GM20431 (cell line): ENCODE results near the gene SLC6A6.

Experiments used
- in situ Hi-C: fragments of 300-500 bp; cut with MseI, MboI; formaldehyde crosslinking; loops from one replicate; pipeline ENCODE4 v1.15.0; 2020; ENCODE audit warnings: low sequenced_read_pairs; ENCODE audit not compliant: unreplicated experiment

SLC6A6 gene

GRCh38 chr3:14525685-14526631, 123.6 kb downstream of the SLC6A6 start:
- in situ Hi-C loops = no loop called here

GRCh38 chr3:14528081-14528480, 125.7 kb downstream of the SLC6A6 start:
- in situ Hi-C loops = no loop called here

- in situ Hi-C loops = no loop called here
Observed at GRCh38 chr3:14531856-14532395, 129.5 kb downstream of the SLC6A6 start.

- in situ Hi-C loops = no loop called here
Observed at GRCh38 chr3:14532691-14533456, 130.5 kb downstream of the SLC6A6 start.

DNA sequence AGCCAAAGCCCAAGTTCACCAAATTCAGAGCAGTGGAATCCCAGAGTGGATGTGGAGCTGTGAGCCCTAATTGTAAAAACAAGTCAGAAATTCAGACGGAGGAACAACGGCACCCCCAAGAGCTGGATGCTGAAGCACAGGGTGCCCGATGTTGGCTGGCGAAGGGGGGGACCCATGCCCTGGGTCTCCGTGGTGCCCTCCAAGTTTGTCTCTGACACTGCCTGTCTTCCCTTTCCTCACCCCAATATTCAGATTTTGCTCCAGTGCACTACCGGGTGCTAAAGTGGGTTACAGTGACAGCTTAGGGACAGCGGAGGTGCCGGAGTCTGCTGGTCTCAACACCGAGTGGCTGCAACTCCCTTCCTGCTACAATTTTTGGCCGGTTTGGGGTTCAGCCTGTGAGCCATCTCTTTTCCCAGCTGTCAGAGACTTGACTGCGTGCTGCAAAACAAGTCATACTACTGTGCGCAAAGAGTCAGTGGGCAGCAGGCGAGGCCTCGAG, 131.1 kb downstream of the SLC6A6 start:
- in situ Hi-C loops = no loop called here

DNA sequence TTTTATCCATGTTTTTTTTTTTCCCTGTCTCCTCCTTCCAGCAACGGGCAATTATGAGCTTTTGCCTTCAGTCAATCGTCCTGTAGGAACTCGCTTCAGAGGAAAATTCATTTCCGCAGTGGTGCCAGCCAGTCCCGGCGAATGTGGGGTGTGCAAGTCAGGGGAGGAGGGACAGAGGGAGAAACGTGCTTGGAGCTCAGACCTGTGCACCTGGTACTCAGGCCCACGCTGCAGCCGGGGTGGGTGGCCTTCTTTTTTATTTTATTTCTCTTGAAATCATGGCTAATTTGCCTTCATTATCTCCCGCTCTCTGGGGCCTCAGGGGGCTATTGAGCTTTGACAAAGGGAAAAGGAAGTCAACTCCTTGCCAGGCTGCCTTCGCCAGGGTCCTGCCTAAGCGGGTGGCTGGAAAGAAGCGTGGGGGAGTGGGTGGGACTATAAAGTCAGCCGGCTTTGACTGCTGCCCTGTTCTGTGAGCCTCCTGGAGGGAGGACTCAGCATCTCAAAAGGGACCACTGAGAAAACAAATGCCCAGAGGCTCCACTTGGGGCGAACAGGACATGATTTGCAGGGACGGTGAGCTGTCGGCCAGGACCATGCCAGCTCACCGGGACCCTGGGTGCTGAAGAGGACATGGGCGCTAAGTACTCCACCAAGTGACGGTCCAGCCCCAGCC, 132.2 kb downstream of the SLC6A6 start:
- in situ Hi-C loops = no loop called here

DNA sequence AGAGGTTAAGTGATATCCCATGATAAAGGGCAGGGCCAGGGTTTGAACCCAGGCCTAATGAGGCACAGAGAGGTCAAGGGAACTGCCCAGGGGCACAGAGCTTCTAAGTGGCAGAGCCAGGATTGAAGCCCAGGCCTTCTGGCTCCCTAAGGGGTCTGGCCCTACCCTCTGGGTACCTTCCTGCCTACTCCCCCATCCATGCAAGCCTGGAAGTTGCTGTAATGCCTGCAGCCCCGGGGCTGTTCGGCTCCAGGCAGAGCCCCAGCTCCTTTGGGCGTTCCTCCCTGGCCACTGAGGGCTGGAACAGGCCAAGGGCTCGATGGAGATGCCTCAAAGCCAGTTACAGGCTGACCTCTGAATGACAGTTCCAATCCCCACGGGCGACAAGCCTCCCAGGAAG, 133.2 kb downstream of the SLC6A6 start:
- in situ Hi-C loops = no loop called here

DNA sequence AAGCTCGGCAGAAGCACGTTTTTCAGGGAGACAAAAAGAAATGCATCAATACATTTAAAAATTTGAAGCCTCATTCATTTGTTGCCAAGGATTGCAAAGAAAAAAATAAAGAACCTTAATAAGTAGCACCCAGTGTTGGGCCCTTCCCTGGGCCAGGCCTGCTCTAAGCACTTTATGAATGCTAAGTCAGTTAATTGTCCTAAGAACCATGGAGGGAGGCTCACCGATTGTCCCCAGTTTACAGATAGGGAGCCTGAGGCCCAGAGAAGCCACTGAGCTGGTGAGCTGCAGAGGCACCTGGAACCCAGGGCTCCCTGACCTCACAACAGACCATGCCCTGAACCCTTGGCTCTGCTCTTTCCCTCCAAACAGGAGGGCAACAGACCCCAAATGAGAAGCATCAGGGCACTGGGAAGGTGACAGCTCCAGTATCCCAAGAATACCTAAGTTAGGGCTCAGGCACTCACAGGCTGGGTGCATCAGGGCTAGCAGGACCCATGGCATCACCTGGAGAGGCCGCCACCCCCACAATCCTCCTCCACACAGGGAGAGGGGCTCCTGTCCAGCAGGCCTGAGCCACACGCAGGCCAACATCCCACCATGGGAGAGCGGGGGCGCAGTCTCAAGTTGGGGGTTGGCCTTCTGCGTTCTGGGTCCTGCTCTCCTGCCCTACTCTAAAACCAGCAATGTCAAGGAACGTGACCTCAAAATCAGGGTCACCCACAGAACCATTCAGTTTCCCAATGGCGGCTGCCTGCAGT, 133.8 kb downstream of the SLC6A6 start:
- in situ Hi-C loops = no loop called here

GRCh38 chr3:14536837-14537589, 134.6 kb downstream of the SLC6A6 start:
- in situ Hi-C loops = no loop called here

GRCh38 chr3:14537590-14538450, 135.4 kb downstream of the SLC6A6 start:
- in situ Hi-C loops = no loop called here

DNA sequence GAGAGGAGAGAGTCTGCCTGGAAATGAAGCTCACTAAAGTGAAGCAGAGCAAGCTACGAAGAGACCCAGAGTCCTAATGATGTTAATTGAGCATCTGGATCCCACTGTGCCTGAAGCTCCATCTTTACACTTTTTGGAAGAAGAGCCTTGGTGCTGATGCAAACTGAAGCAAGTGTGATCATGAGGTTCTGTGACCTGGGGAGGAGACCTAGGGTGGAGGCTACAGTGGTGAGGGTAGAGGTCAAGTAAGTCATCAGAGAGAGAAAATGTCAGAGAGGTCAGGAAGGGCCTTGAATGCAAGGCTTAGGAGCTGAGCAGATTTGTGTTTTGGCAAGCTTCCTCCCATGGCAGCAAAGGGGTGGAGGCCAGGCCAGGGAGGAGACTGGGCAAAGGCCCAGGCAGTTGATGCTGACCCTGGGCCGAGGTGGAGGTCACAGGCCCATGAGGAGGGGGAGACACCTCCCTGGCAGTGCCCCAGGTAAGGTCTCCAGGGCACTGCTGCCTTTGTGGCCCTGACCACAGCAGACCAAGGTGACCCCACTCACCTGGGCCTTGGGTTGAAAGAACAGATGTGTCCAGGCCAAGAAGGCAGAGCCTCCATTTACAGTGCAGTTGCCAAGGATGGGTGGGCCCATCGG, 136.2 kb downstream of the SLC6A6 start:
- in situ Hi-C loops = no loop called here
